Stimulated activated naive B cell treated with anti-CD40 and anti-IgM and Interleukin-4, amounts not matched to agents 10 μg/mL and 1 μg/mL and 100 μg/mL, for 72 hours (primary cell): ENCODE measurements around the gene MSI2.

ENCODE experiments used
- ATAC-seq, 2 donors: fragments of 150-1000 bp; cut with Tn5 transposase; replicated peaks; 2 replicates each; pipeline ENCODE4 v1.10.0; 2021; ENCODE audit warnings: moderate library complexity in 1 of 2
- DNase-seq: peaks from one replicate; pipeline ENCODE4 v3.0.0; 2021
- H3K27ac Mint-ChIP-seq: one replicate; pipeline ENCODE4 v1.8.0; 2022; ENCODE audit warnings: mild to moderate bottlenecking, mixed read lengths
- H3K27me3 Mint-ChIP-seq, 2 donors: one replicate each; pipeline ENCODE4 v1.8.0; 2022; ENCODE audit warnings: mixed read lengths in 2 of 2
- H3K36me3 Mint-ChIP-seq, 2 donors: one replicate each; pipeline ENCODE4 v1.8.0; 2022; ENCODE audit warnings: mixed read lengths in 2 of 2, mild to moderate bottlenecking in 1 of 2
- H3K4me1 Mint-ChIP-seq, 2 donors: one replicate each; pipeline ENCODE4 v1.8.0; 2022; ENCODE audit warnings: mixed read lengths in 2 of 2, mild to moderate bottlenecking in 1 of 2
- H3K4me3 Mint-ChIP-seq, 2 donors: one replicate each; pipeline ENCODE4 v1.8.0; 2022; ENCODE audit warnings: mild to moderate bottlenecking in 2 of 2, mixed read lengths in 2 of 2, moderate library complexity in 1 of 2
- H3K9me3 Mint-ChIP-seq, 2 donors: one replicate each; pipeline ENCODE4 v1.8.0; 2022; ENCODE audit warnings: mixed read lengths in 2 of 2, mild to moderate bottlenecking in 1 of 2

Gene MSI2

GRCh38 chr17:57625957-57626356 lies 369.6 kb downstream of the MSI2 start:
- DNase-seq (no peak), ATAC-seq (no peak)
- H3K9me3 Mint-ChIP-seq: no peaks in the 10 kb centered on the region
- H3K4me3 Mint-ChIP-seq: no peak overlapping the region
- peaks cover 21 to 42% of the 10 kb centered on the region in 2 donors for H3K36me3 Mint-ChIP-seq
- H3K27ac Mint-ChIP-seq: no peak overlapping the region
- H3K27me3 Mint-ChIP-seq: no peaks in the 10 kb centered on the region
- peaks cover 55 to 95% of the 10 kb centered on the region in 2 donors for H3K4me1 Mint-ChIP-seq

- Mint-ChIP-seq H3K27me3 (no peaks in the 10 kb centered on the region), H3K9me3 (no peaks in the 10 kb centered on the region), H3K4me1 (peaks cover 57 to 99% of the 10 kb centered on the region in 2 donors), H3K27ac (no peak overlapping the region), H3K36me3 (peaks cover 23 to 46% of the 10 kb centered on the region in 2 donors), H3K4me3 (no peak overlapping the region)
- DNase-seq (no peak), ATAC-seq (no peak)
Measured at GRCh38 chr17:57626520-57627210, 370.3 kb downstream of the MSI2 start.

- peak overlapping the region in 1 of 2 donors; percentile 17 for H3K4me3 Mint-ChIP-seq
- H3K27me3 Mint-ChIP-seq: no peaks in the 10 kb centered on the region
- DNase-seq (no peak), ATAC-seq (no peak)
- H3K27ac Mint-ChIP-seq: peak overlapping the region; percentile 90
- no peaks in the 10 kb centered on the region for H3K9me3 Mint-ChIP-seq
- peaks cover 31 to 56% of the 10 kb centered on the region in 2 donors for H3K36me3 Mint-ChIP-seq
- peaks cover 57 to 95% of the 10 kb centered on the region in 2 donors for H3K4me1 Mint-ChIP-seq
Measured at GRCh38 chr17:57627591-57627990, 371.3 kb downstream of the MSI2 start.

- H3K4me3 Mint-ChIP-seq: peak overlapping the region; percentile 34 to 48
- peaks cover 49 to 89% of the 10 kb centered on the region in 2 donors for H3K4me1 Mint-ChIP-seq
Measured at GRCh38 chr17:57628421-57628820, 372.1 kb downstream of the MSI2 start.

GRCh38 chr17:57629470-57629869 lies 373.1 kb downstream of the MSI2 start:
- peaks cover 42 to 82% of the 10 kb centered on the region in 2 donors for H3K4me1 Mint-ChIP-seq
- ATAC-seq: peak; percentile 94
- H3K36me3 Mint-ChIP-seq: peaks cover 50 to 65% of the 10 kb centered on the region in 2 donors
- no peaks in the 10 kb centered on the region for H3K27me3 Mint-ChIP-seq
- no peak overlapping the region for H3K4me3 Mint-ChIP-seq
- peak overlapping the region; percentile 90 for H3K27ac Mint-ChIP-seq
- DNase-seq: peak; percentile 78
- peaks cover 0 to 6% of the 10 kb centered on the region in 2 donors for H3K9me3 Mint-ChIP-seq

More at GRCh38 chr17:57628421-57628820, 372.1 kb downstream of the MSI2 start:
- no peak for ATAC-seq
- peaks cover 0 to 1% of the 10 kb centered on the region in 2 donors for H3K9me3 Mint-ChIP-seq
- no peaks in the 10 kb centered on the region for H3K27me3 Mint-ChIP-seq
- DNase-seq: no peak
- H3K27ac Mint-ChIP-seq: peak overlapping the region; percentile 90
- H3K36me3 Mint-ChIP-seq: peaks cover 40 to 62% of the 10 kb centered on the region in 2 donors

GRCh38 chr17:57629886-57630285 lies 373.6 kb downstream of the MSI2 start:
- peak overlapping the region; percentile 90 for H3K27ac Mint-ChIP-seq

GRCh38 chr17:57630736-57631135 lies 374.4 kb downstream of the MSI2 start:
- Mint-ChIP-seq H3K27me3 (no peaks in the 10 kb centered on the region), H3K36me3 (peaks cover 54 to 68% of the 10 kb centered on the region in 2 donors), H3K4me3 (no peak overlapping the region), H3K27ac (peak overlapping the region; percentile 31), H3K4me1 (peaks cover 40 to 70% of the 10 kb centered on the region in 2 donors), H3K9me3 (peaks cover 0 to 6% of the 10 kb centered on the region in 2 donors)
- no peak for DNase-seq
- no peak for ATAC-seq

More at GRCh38 chr17:57629886-57630285, 373.6 kb downstream of the MSI2 start:
- Mint-ChIP-seq H3K27me3 (no peaks in the 10 kb centered on the region), H3K4me3 (no peak overlapping the region), H3K9me3 (peaks cover 0 to 6% of the 10 kb centered on the region in 2 donors), H3K4me1 (peaks cover 40 to 78% of the 10 kb centered on the region in 2 donors), H3K36me3 (peaks cover 54 to 67% of the 10 kb centered on the region in 2 donors)
- DNase-seq (no peak), ATAC-seq (peak in 1 of 2 donors; percentile 10)

GRCh38 chr17:57631871-57632270 lies 375.5 kb downstream of the MSI2 start:
- peaks cover 40 to 59% of the 10 kb centered on the region in 2 donors for H3K4me1 Mint-ChIP-seq
- H3K27ac Mint-ChIP-seq: peak overlapping the region; percentile 14
- ATAC-seq (no peak), DNase-seq (no peak)
- H3K4me3 Mint-ChIP-seq: no peak overlapping the region
- no peaks in the 10 kb centered on the region for H3K27me3 Mint-ChIP-seq
- H3K36me3 Mint-ChIP-seq: peaks cover 52 to 71% of the 10 kb centered on the region in 2 donors
- H3K9me3 Mint-ChIP-seq: peaks cover 0 to 6% of the 10 kb centered on the region in 2 donors

- no peak for DNase-seq
- no peak for ATAC-seq
- no peaks in the 10 kb centered on the region for H3K27me3 Mint-ChIP-seq
- peaks cover 37 to 54% of the 10 kb centered on the region in 2 donors for H3K4me1 Mint-ChIP-seq
- H3K9me3 Mint-ChIP-seq: peaks cover 0 to 6% of the 10 kb centered on the region in 2 donors
- peaks cover 50 to 72% of the 10 kb centered on the region in 2 donors for H3K36me3 Mint-ChIP-seq
- no peak overlapping the region for H3K27ac Mint-ChIP-seq
- H3K4me3 Mint-ChIP-seq: no peak overlapping the region
Measured at GRCh38 chr17:57632294-57632693, 376.0 kb downstream of the MSI2 start.

GRCh38 chr17:57633236-57633635 lies 376.9 kb downstream of the MSI2 start:
- Mint-ChIP-seq H3K4me1 (peaks cover 29 to 45% of the 10 kb centered on the region in 2 donors), H3K9me3 (peaks cover 0 to 6% of the 10 kb centered on the region in 2 donors), H3K36me3 (peaks cover 46 to 69% of the 10 kb centered on the region in 2 donors), H3K27me3 (no peaks in the 10 kb centered on the region), H3K27ac (peak overlapping the region; percentile 47), H3K4me3 (no peak overlapping the region)
- no peak for DNase-seq
- no peak for ATAC-seq

GRCh38 chr17:57634713-57635465 lies 378.6 kb downstream of the MSI2 start:
- no peak overlapping the region for H3K27ac Mint-ChIP-seq
- peaks cover 40 to 68% of the 10 kb centered on the region in 2 donors for H3K36me3 Mint-ChIP-seq
- H3K4me1 Mint-ChIP-seq: peaks cover 15 to 28% of the 10 kb centered on the region in 2 donors
- no peaks in the 10 kb centered on the region for H3K27me3 Mint-ChIP-seq
- ATAC-seq: no peak
- H3K4me3 Mint-ChIP-seq: no peak overlapping the region
- no peak for DNase-seq
- peaks cover 0 to 6% of the 10 kb centered on the region in 2 donors for H3K9me3 Mint-ChIP-seq

GRCh38 chr17:57636274-57636673 lies 380.0 kb downstream of the MSI2 start:
- no peak for DNase-seq
- ATAC-seq: no peak
- H3K4me1 Mint-ChIP-seq: peaks cover 10 to 23% of the 10 kb centered on the region in 2 donors
- no peak overlapping the region for H3K4me3 Mint-ChIP-seq
- H3K9me3 Mint-ChIP-seq: peaks cover 0 to 6% of the 10 kb centered on the region in 2 donors
- H3K36me3 Mint-ChIP-seq: peaks cover 45 to 66% of the 10 kb centered on the region in 2 donors
- no peaks in the 10 kb centered on the region for H3K27me3 Mint-ChIP-seq
- peak overlapping the region; percentile 45 for H3K27ac Mint-ChIP-seq

GRCh38 chr17:57636985-57637665 lies 380.8 kb downstream of the MSI2 start:
- peaks cover 42 to 60% of the 10 kb centered on the region in 2 donors for H3K36me3 Mint-ChIP-seq
- DNase-seq: no peak
- H3K4me3 Mint-ChIP-seq: peak overlapping the region in 1 of 2 donors; percentile 17
- peaks cover 0 to 6% of the 10 kb centered on the region in 2 donors for H3K9me3 Mint-ChIP-seq
- peak overlapping the region; percentile 45 for H3K27ac Mint-ChIP-seq
- H3K27me3 Mint-ChIP-seq: no peaks in the 10 kb centered on the region
- H3K4me1 Mint-ChIP-seq: peaks cover 5 to 15% of the 10 kb centered on the region in 2 donors
- peak in 1 of 2 donors; percentile 51 for ATAC-seq

GRCh38 chr17:57637666-57638010 lies 381.3 kb downstream of the MSI2 start:
- Mint-ChIP-seq H3K9me3 (peaks cover 0 to 6% of the 10 kb centered on the region in 2 donors), H3K27ac (no peak overlapping the region), H3K27me3 (no peaks in the 10 kb centered on the region), H3K36me3 (peaks cover 37 to 60% of the 10 kb centered on the region in 2 donors), H3K4me1 (peaks cover 5 to 14% of the 10 kb centered on the region in 2 donors), H3K4me3 (no peak overlapping the region)
- DNase-seq (no peak), ATAC-seq (no peak)
